HT-29 (cell line): ENCODE measurements around the gene BOLL. TPM values are rescaled to one million over a fixed set of nuclear protein-coding genes. Genes with fewer than 3 reads are reported as not detected.
"Not testable (repeated sequence)": the region's sequence is repeated elsewhere in the genome, so short reads cannot be mapped to it uniquely, and the experiment has no call there.

ENCODE experiments used
- DNase-seq: peaks from one replicate; pipeline ENCODE4 v3.0.0-alpha.2; 2015; ENCODE audit warnings: low spot score
- total RNA-seq: library from RNA; depleted of rRNA; stranded (reverse); fragments of >200 nt; shearing (Covaris generic); gene quantifications from 2 replicates; pipeline ENCODE4 v1.2.3, GENCODE V29; 2014; rRNA removed

BOLL gene
- total RNA-seq, 1 experiment from 2014 or later: not detected

DNA sequence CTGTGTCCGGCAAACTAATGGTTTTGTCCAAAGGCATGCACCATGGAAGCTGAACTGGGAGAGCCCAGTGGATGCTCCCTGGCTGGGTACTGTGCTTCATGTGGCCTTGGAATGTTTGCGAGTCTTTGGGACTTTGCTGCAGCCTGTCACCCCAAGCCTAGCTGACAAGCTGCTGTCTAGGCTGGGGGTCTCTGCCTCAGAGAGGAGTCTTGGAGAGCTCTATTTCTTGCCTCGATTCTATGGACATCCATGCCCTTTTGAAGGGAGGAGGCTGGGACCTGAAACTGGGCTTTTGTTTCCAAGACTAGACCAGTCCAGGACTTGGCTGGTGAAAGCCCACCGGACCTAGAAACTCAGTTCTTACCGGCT, 78.3 kb downstream of the BOLL start:
- DNase-seq: peak; percentile 26

DNA sequence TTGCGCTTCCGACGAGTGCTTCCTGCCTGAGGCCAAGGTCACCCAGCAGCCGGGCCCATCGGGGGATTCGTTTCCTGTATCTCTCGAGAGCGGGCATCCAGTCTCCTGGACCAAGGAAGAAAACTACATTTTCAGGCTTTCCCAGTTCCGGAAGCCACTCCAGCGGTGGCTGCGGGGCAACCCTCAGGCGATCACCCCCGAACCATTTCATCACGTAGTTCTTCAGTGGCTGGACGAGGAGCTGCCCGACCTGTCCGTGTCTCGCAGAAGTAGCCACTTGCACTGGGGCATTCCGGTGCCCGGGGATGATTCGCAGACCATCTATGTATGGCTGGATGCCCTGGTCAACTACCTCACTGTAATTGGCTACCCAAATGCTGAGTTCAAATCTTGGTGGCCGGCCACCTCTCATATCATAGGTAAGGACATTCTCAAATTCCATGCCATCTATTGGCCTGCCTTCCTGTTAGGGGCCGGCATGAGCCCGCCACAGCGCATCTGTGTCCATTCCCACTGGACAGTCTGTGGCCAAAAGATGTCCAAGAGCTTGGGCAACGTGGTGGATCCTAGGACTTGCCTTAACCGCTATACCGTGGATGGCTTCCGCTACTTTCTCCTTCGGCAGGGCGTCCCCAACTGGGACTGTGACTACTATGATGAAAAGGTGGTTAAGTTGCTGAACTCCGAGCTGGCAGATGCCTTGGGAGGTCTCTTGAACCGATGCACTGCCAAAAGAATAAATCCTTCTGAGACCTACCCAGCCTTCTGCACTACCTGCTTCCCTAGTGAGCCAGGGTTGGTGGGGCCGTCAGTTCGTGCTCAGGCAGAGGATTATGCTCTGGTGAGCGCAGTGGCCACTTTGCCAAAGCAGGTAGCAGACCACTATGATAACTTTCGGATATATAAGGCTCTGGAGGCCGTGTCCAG, 78.9 kb downstream of the BOLL start:
- DNase-seq: peak; percentile 16

DNA sequence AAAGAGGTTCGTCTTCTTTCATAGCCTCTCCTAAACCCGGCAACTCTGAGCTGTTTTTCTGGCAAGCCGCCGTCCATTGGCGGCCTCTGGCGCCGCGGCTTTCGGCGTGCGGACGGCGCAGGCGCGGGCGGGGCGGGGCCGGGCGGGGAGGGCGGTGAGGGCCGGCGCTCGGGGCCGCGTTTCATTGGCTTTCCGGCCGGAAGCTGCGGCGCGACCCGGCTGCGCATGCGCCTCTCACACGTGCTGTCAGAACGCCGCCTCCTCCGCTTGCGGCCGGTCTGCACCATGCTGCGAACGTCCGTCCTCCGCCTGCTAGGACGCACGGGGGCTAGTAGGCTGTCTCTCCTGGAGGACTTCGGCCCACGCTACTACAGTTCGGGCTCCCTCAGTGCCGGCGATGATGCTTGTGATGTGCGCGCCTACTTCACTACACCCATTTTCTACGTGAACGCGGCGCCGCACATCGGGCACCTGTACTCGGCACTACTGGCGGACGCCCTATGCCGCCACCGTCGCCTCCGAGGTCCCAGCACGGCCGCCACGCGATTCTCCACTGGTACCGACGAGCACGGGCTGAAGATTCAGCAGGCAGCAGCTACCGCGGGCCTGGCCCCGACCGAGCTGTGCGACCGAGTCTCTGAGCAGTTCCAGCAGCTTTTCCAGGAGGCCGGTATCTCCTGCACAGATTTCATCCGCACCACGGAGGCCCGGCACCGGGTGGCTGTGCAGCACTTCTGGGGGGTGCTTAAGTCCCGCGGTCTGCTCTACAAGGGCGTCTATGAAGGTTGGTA, 79.8 kb downstream of the BOLL start, which contains the start of gene MARS2:
Gene MARS2 (plus strand): TSS at position 249 of the 791 bp plus-strand sequence. CDS start 37 bp downstream, at position 286.
- DNase-seq: peak; percentile 92

GRCh38 chr2:197704434-197705120, 80.5 kb downstream of the BOLL start:
- DNase-seq: no peak

DNA sequence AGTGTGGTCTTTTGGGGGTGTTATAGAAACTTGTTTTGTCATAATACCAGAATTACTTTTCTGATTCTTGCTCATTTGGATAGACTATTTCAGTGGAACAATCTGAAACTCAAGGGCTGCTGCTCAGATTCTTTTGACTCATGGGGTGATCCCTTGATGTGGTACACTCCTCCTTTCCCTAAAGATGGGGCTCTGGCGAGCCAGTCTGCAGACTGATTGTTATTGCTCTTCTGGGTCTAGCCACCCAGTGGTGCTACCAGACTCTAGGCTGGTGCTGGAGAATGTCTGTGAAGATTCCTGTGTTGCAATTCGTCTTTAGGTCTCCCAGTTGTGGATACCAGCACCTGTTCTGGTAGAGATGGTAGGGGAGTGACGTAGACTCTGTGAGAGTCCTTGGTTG, 84.2 kb downstream of the BOLL start:
- DNase-seq: no peak

DNA sequence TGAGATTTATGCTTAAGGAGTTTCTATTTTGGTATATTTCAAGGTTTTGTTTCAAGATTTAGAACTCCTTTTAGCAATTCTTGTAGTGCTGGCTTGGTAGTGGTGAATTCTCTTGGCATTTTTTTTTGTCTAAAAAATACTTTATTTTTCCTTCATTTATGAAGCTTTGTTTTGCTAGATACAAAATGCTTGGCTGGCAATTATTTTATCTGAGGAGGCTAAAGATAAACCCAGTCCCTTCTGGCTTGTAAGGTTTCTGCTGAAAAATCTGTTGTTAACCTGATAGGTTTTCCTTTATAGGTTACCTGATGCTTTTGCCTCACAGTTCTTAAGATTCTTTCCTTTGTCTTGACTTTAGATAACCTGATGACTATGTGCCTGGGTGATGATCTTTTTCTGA, 85.4 kb downstream of the BOLL start:
- not testable (repeated sequence) for DNase-seq

GRCh38 chr2:197696571-197696970, 88.5 kb downstream of the BOLL start:
- not testable (repeated sequence) for DNase-seq

GRCh38 chr2:197695971-197696370, 89.1 kb downstream of the BOLL start:
- DNase-seq: not testable (repeated sequence)

DNA sequence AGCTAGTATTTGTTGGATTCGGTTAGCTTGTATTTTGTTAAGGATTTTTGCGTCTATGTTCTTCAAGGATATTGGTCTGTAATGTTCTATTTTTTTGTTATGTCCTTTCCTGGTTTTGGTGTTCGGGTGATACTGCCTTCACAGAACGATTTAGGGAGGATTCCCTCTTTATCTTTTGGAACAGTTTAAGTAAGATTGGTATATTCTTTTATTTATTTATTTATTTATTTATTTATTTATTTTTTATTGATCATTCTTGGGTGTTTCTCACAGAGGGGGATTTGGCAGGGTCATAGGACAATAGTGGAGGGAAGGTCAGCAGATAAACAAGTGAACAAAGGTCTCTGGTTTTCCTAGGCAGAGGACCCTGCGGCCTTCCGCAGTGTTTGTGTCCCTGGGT, 89.9 kb downstream of the BOLL start:
- not testable (repeated sequence) for DNase-seq

DNA sequence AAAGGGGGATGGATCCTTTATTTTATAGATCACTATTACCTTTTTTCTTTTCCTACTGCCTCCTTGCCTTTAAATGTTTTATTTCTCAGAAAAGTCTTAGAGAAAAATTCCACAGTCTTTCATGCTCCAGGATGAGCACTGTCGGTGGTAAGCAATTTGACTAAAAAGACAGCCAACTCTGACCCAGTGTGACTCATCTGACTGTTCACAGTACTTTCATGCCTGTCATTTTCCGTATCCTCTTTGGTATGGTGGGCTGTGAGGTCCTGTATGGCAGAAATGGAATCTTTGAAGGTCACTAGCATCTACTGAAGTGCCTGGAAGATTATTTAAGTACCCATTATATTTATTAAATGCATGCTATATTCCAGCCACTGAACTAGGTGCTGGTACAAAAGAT, 107.6 kb downstream of the BOLL start:
- DNase-seq: no peak

DNA sequence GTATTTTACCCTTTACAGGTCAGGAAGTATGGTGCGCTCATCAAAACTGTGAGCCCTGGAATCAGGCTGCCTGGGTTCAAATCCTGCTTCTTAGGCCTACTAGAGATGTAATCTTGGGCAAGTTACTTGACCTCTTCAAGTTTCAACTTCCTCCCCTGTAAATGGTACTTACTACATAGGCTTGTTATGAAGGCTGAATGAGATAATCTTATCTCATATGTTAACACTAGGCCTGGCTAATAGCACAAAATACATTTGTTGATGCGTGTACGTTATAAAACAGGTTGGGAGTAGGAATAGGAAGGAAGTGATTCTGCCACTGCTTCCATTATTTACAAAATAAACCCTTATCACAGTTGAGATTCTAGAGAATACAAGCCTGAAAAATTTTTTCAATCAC, 108.1 kb downstream of the BOLL start:
- no peak for DNase-seq

Other genes starting within 250 kb of the BOLL start
- not detected in 2 replicates for gene RFTN2, start 109.7 kb downstream of the BOLL start, total RNA-seq
- 16.1 and 17.2 TPM in 2 replicates for gene MARS2, start 80.0 kb downstream of the BOLL start, total RNA-seq
- 0.08 and 0.13 TPM in 2 replicates for gene PLCL1, start 19.3 kb upstream of the BOLL start, total RNA-seq